ENCODE results near the gene AVPI1.
A peak's percentile ranks its signal among the peaks of the same experiment; 100 is the strongest.

DNA sequence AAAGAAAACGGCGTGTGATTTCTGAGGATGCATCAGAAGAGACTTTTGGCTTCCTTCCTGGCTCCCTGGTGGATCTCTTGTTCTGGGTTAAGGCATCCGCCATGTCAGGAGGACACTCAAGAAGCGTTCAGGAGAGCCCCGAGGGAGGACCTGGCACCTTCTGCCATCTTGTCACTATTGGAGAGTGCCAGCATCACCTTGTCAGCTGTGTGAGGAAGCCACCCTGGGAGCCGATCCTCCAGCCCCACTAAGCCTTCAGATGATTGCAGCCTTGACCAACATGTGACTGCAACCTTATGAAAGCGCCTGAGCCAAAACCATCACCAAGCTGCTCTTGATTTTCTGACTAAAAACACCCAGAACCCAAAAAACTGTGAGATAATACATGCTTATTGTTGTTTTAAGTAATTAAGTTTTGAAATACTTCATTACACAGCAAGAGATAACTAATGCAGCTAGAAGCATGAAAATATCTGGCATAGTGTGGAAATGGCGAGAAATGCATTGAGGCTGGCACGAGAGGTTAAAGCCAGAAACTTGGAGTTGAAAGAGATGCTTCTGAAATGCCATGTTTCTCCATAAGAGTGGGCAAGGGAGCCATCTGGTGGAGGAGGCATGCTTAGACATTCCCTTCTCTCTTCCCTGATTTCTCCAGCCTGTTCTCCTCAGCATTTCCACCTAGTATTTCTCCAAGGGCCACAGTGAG is 44.5 kb upstream of the AVPI1 start:
- TF ChIP-seq CTCF (IDR thresholded peaks at IDR 0.05 in 4 of 5, conservative IDR thresholded peaks at IDR 0.05 in 1 of 5) (peak; percentile 63 to 88 (median 84)), POLR2A (IDR thresholded peaks at IDR 0.05) (no peak)

All from gastrocnemius medialis (tissue), 4 donors.